GM12865 (cell line): ENCODE measurements around the gene CRIP3.
A peak's percentile ranks its signal among the peaks of the same experiment; 100 is the strongest.

Experiments used
- DNase-seq: peaks from one replicate; pipeline ENCODE4 v3.0.0; 2010; ENCODE audit warnings: low read depth
- H3K4me3 ChIP-seq: 2 replicates; pipeline ENCODE4 v1.5.1; 2011; ENCODE audit warnings: mild to moderate bottlenecking, low read depth, low read length, control low read depth
- CTCF ChIP-seq: IDR thresholded peaks from 2 replicates; pipeline ENCODE4 v1.5.1; 2011; ENCODE audit warnings: low read length, control low read depth, low read depth, inconsistent platforms; ENCODE audit not compliant: insufficient read depth; ENCODE audit errors: missing control alignments

Gene CRIP3

DNA sequence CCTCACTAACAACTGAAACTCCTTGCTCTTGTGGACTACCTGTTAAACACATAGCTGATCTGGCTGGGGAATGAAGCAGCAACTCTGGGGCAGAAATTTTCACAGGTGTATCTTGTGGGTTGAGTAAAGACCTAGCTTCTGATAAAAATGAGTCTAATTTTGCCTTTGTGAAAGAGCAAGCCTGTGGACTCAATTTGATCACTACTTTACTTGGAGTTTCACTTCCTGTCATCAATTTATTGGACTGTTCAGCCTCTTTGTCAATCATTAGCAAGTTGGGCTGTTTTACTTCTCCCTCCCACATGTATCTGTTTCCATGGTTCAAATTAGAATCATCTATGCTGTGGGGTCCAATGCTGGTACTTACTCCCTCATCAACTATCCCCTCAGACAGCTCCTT lies 29.6 kb upstream of the CRIP3 start:
- no peak overlapping the region for H3K4me3 ChIP-seq
- DNase-seq, result peak; percentile 39
- TF ChIP-seq CTCF, result no peak

GRCh38 chr6:43336382-43336781 lies 27.8 kb upstream of the CRIP3 start:
- TF ChIP-seq CTCF, result no peak
- DNase-seq, result no peak
- no peak overlapping the region for H3K4me3 ChIP-seq

- DNase-seq, result no peak
- TF ChIP-seq CTCF, result no peak
- H3K4me3 ChIP-seq, result no peak overlapping the region
Observed at GRCh38 chr6:43335469-43335868, 26.8 kb upstream of the CRIP3 start.

DNA sequence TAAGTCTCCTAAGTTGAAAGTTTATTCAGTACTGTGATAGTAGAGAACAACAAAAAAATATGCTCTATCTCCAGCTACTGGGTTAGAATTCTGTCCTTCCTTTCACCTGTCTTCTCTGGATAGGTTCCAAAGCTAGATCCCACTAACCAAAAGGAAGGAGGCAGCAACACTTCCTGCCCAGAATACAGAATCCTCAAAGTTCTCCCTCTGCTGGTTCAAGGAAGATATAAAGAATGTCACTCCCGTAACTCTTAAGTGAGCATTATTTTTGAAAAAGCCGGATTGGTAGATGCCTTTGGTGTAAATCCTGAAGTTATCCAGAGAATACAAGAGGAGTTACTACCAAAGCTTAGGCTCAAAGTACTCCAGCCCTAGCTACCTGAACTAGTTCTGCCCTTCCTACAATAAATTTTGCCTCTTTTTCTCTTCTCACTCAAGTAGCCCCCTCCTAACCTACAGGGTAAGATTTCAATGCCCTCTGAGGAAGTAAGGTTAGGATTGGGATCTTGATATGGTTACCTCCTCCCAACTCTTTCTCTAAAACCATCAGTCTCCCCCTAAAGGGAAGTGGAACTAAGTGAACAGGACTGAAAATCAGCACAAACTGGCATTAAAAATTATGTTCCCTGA lies 26.0 kb upstream of the CRIP3 start:
- H3K4me3 ChIP-seq, result no peak overlapping the region
- peak; percentile 27 for TF ChIP-seq CTCF
- peak; percentile 20 for DNase-seq

- DNase-seq, result no peak
- H3K4me3 ChIP-seq, result no peak overlapping the region
- no peak for TF ChIP-seq CTCF
Observed at GRCh38 chr6:43331891-43332290, 23.3 kb upstream of the CRIP3 start.

DNA sequence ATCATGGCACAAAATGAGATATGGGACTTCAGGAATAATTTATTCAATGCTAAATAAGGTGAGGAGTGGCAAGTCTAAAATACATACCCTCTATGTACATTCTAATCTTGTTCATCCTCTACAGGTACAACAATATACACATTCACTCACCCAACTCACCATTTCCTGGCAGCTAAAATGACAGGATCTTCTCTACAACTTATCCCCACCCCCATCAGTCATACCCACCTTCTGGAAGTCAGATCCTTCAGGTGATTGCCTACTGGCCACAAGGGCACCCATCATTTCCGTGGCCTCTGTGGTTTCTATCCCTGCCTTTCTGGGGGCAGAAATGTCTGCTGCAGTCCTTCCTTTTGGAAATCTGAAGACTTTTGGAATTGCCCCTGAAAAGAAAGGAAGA lies 22.8 kb upstream of the CRIP3 start:
- DNase-seq, result no peak
- H3K4me3 ChIP-seq, result no peak overlapping the region
- TF ChIP-seq CTCF, result no peak

- TF ChIP-seq CTCF, result no peak
- no peak overlapping the region for H3K4me3 ChIP-seq
- no peak for DNase-seq
Observed at GRCh38 chr6:43328528-43328927, 19.9 kb upstream of the CRIP3 start.
